Neural cell (in vitro differentiated cells): ENCODE measurements around the gene PPP1R13B. TPM values are rescaled to one million over a fixed set of nuclear protein-coding genes. Genes with fewer than 3 reads are reported as not detected.

ENCODE experiments used
- H2AFZ ChIP-seq: fragments of 200-600, 300-800 bp; sonication (generic), shearing (Covaris generic); 2 replicates; pipeline ENCODE4 v1.6.0; 2014; ENCODE audit warnings: low read depth, mild to moderate bottlenecking, antibody characterized with exemption, low read length, moderate library complexity
- H3F3A ChIP-seq: fragments of 200-600 bp; shearing (Covaris generic); 2 replicates; pipeline ENCODE4 v1.6.1; 2016; ENCODE audit warnings: mild to moderate bottlenecking, moderate library complexity, mixed read lengths, antibody characterized with exemption, low read length; ENCODE audit not compliant: insufficient read depth, poor library complexity, severe bottlenecking
- H3K27ac ChIP-seq: fragments of 200-600, 300-800 bp; sonication (generic), shearing (Covaris generic); 2 replicates; pipeline ENCODE4 v1.5.1; 2014; ENCODE audit warnings: mild to moderate bottlenecking, low read length, moderate library complexity
- H3K27me3 ChIP-seq: fragments of 300-800, 200-600 bp; sonication (generic), shearing (Covaris generic); 2 replicates; pipeline ENCODE4 v1.6.0; 2014; ENCODE audit warnings: mild to moderate bottlenecking, low read depth, low read length, moderate library complexity; ENCODE audit not compliant: insufficient read depth
- H3K36me3 ChIP-seq: fragments of 300-800, 200-600 bp; sonication (generic), shearing (Covaris generic); 2 replicates; pipeline ENCODE4 v1.5.1; 2014; ENCODE audit warnings: mild to moderate bottlenecking, antibody characterized with exemption, low read length, moderate library complexity; ENCODE audit not compliant: insufficient read depth
- H3K4me2 ChIP-seq: fragments of 300-800, 200-600 bp; sonication (generic), shearing (Covaris generic); 2 replicates; pipeline ENCODE4 v1.6.0; 2014; ENCODE audit warnings: mild to moderate bottlenecking, low read length
- H3K4me3 ChIP-seq: fragments of 300-800, 200-600 bp; sonication (generic), shearing (Covaris generic); 2 replicates; pipeline ENCODE4 v1.5.1; 2014; ENCODE audit warnings: mild to moderate bottlenecking, low read length, moderate library complexity
- H3K79me2 ChIP-seq: fragments of 200-600 bp; shearing (Covaris generic); replicated peaks from 2 replicates; pipeline ENCODE4 v1.6.0; 2014; ENCODE audit warnings: mild to moderate bottlenecking, low read length, moderate library complexity; ENCODE audit not compliant: insufficient read depth
- H3K9ac ChIP-seq: fragments of 300-800, 200-600 bp; sonication (generic), shearing (Covaris generic); 2 replicates; pipeline ENCODE4 v1.6.1; 2016; ENCODE audit warnings: mild to moderate bottlenecking, low read length, mixed read lengths
- H3K9me2 ChIP-seq: fragments of 200-600 bp; shearing (Covaris generic); 2 replicates; pipeline ENCODE4 v1.6.1; 2016; ENCODE audit warnings: mild to moderate bottlenecking, low read length, mixed read lengths; ENCODE audit not compliant: insufficient read depth
- H3K9me3 ChIP-seq: fragments of 200-600, 300-800 bp; sonication (generic), shearing (Covaris generic); 2 replicates; pipeline ENCODE4 v1.6.1; 2016; ENCODE audit warnings: mild to moderate bottlenecking, mixed run types, low read length, moderate library complexity, mixed read lengths
- H4K20me1 ChIP-seq: fragments of 200-600 bp; shearing (Covaris generic); 2 replicates; pipeline ENCODE4 v1.6.1; 2016; ENCODE audit warnings: mild to moderate bottlenecking, mixed run types; ENCODE audit not compliant: insufficient read depth
- EP300 ChIP-seq: fragments of 450-650 bp; conservative IDR thresholded peaks from 2 replicates; pipeline ENCODE4 v1.6.1; 2014; ENCODE audit warnings: antibody characterized with exemption, mild to moderate bottlenecking, moderate library complexity; ENCODE audit not compliant: poor library complexity, severe bottlenecking
- EZH2 ChIP-seq: fragments of 200-600, 300-800 bp; shearing (Covaris generic), sonication (generic); IDR thresholded peaks from 2 replicates; pipeline ENCODE4 v1.6.1; 2014; ENCODE audit warnings: antibody characterized with exemption, low read length, borderline replicate concordance, mild to moderate bottlenecking; ENCODE audit not compliant: insufficient read depth, poor library complexity, severe bottlenecking
- MXI1 ChIP-seq: fragments of 450-650 bp; conservative IDR thresholded peaks from 2 replicates; pipeline ENCODE4 v1.6.1; 2014; ENCODE audit warnings: antibody characterized with exemption, mild to moderate bottlenecking; ENCODE audit not compliant: poor library complexity, severe bottlenecking
- POLR2AphosphoS5 ChIP-seq: IDR thresholded peaks from 2 replicates; pipeline ENCODE4 v1.6.1; 2012
- RAD21 ChIP-seq: fragments of 450-650 bp; conservative IDR thresholded peaks from 2 replicates; pipeline ENCODE4 v1.6.1; 2014; ENCODE audit warnings: antibody characterized with exemption, mild to moderate bottlenecking, moderate library complexity
- SMC3 ChIP-seq: fragments of 450-650 bp; conservative IDR thresholded peaks from 2 replicates; pipeline ENCODE4 v1.6.1; 2014; ENCODE audit warnings: antibody characterized with exemption, mild to moderate bottlenecking, moderate library complexity; ENCODE audit not compliant: poor library complexity
- TAF1 ChIP-seq: IDR thresholded peaks from 2 replicates; pipeline ENCODE4 v1.6.1; 2012; ENCODE audit warnings: low read depth
- polyA plus RNA-seq: library from polyadenylated mRNA; depleted of rRNA; stranded (reverse); fragments of >200 nt; gene quantifications from 2 replicates; pipeline ENCODE4 v1.2.3, GENCODE V29; 2014
- TF ChIP-seq, protein P1 (sequence below): fragments of 450-650 bp; IDR thresholded peaks from 2 replicates; pipeline ENCODE4 v1.5.1; 2014; ENCODE audit warnings: antibody characterized with exemption, mild to moderate bottlenecking, moderate library complexity; ENCODE audit not compliant: poor library complexity, severe bottlenecking
- TF ChIP-seq, protein P2 (sequence below): IDR thresholded peaks from 2 replicates; pipeline ENCODE4 v1.6.1; 2012; ENCODE audit warnings: borderline replicate concordance

Gene PPP1R13B
- polyA plus RNA-seq, 1 donor from 2014 or later, result 8.2 TPM

DNA sequence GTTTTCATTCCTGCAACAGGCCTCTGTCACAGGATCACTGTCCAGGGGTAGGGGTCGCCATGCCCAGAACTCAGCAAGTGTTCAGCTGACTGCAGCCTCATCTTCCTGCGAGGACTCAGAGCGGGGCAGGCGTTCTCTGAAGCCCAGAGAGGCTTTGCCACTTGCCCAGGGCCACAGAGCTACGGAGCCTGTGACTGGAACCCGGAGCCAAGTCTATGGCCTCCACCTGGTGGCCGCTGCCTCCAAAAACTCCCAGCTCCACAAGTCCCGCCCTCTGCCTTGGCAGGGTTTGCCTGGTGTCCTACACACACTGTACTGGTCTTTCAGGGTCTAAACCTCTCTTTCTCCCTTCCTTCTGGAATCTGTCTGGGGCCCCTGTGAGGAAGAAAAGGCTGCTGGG lies 8.7 kb upstream of the PPP1R13B start:
- Histone ChIP-seq H3K4me3 (no peak overlapping the region), H2AFZ (no peak overlapping the region), H3F3A (no peaks in the 10 kb centered on the region), H3K4me2 (no peak overlapping the region), H3K36me3 (no peaks in the 10 kb centered on the region), H3K27ac (no peak overlapping the region), H3K9me2 (no peaks in the 10 kb centered on the region), H3K79me2 (no peaks in the 10 kb centered on the region), H3K9me3 (no peaks in the 10 kb centered on the region), H3K9ac (no peak overlapping the region), H4K20me1 (no peaks in the 10 kb centered on the region), H3K27me3 (no peaks in the 10 kb centered on the region)
- TF ChIP-seq, protein P1, sequence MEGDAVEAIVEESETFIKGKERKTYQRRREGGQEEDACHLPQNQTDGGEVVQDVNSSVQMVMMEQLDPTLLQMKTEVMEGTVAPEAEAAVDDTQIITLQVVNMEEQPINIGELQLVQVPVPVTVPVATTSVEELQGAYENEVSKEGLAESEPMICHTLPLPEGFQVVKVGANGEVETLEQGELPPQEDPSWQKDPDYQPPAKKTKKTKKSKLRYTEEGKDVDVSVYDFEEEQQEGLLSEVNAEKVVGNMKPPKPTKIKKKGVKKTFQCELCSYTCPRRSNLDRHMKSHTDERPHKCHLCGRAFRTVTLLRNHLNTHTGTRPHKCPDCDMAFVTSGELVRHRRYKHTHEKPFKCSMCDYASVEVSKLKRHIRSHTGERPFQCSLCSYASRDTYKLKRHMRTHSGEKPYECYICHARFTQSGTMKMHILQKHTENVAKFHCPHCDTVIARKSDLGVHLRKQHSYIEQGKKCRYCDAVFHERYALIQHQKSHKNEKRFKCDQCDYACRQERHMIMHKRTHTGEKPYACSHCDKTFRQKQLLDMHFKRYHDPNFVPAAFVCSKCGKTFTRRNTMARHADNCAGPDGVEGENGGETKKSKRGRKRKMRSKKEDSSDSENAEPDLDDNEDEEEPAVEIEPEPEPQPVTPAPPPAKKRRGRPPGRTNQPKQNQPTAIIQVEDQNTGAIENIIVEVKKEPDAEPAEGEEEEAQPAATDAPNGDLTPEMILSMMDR, result no peak
- no peak for TF ChIP-seq EP300
- TF ChIP-seq, protein P2, sequence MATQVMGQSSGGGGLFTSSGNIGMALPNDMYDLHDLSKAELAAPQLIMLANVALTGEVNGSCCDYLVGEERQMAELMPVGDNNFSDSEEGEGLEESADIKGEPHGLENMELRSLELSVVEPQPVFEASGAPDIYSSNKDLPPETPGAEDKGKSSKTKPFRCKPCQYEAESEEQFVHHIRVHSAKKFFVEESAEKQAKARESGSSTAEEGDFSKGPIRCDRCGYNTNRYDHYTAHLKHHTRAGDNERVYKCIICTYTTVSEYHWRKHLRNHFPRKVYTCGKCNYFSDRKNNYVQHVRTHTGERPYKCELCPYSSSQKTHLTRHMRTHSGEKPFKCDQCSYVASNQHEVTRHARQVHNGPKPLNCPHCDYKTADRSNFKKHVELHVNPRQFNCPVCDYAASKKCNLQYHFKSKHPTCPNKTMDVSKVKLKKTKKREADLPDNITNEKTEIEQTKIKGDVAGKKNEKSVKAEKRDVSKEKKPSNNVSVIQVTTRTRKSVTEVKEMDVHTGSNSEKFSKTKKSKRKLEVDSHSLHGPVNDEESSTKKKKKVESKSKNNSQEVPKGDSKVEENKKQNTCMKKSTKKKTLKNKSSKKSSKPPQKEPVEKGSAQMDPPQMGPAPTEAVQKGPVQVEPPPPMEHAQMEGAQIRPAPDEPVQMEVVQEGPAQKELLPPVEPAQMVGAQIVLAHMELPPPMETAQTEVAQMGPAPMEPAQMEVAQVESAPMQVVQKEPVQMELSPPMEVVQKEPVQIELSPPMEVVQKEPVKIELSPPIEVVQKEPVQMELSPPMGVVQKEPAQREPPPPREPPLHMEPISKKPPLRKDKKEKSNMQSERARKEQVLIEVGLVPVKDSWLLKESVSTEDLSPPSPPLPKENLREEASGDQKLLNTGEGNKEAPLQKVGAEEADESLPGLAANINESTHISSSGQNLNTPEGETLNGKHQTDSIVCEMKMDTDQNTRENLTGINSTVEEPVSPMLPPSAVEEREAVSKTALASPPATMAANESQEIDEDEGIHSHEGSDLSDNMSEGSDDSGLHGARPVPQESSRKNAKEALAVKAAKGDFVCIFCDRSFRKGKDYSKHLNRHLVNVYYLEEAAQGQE, result no peak
- no peak for TF ChIP-seq MXI1
- TF ChIP-seq POLR2AphosphoS5, result no peak
- no peak for TF ChIP-seq SMC3
- TF ChIP-seq RAD21, result no peak
- no peak for TF ChIP-seq EZH2
- no peak for TF ChIP-seq TAF1

DNA sequence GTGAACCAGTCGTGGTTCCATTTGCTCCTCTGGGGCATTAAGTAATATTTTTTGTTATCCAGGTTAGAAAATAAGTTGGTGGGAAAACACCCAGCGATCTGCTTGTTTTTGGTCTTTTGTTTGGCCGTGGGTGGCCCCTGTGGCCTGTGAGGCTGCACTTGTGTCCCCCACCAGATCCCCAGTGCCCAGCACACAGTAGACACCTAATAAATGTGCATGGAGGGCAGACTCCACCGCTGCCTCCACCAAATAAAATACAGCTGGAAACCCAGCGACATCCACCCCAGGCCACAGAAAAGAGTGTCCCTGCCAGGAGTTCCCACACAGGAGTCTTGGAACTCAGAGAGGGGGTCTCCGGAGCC lies 8.3 kb upstream of the PPP1R13B start:
- H3K27me3 ChIP-seq, result no peaks in the 10 kb centered on the region
- TF ChIP-seq EZH2 (no peak), RAD21 (no peak), SMC3 (no peak), EP300 (no peak), TAF1 (no peak), MXI1 (no peak)
- TF ChIP-seq, protein P1, result no peak
- TF ChIP-seq, protein P2, result no peak
- no peak overlapping the region for H3K27ac ChIP-seq
- H3K36me3 ChIP-seq, result no peaks in the 10 kb centered on the region
- no peaks in the 10 kb centered on the region for H4K20me1 ChIP-seq
- H3K9ac ChIP-seq, result no peak overlapping the region
- H3K4me2 ChIP-seq, result no peak overlapping the region
- no peak overlapping the region for H3K4me3 ChIP-seq
- H2AFZ ChIP-seq, result no peak overlapping the region
- H3K79me2 ChIP-seq, result no peaks in the 10 kb centered on the region
- no peaks in the 10 kb centered on the region for H3K9me2 ChIP-seq
- H3K9me3 ChIP-seq, result no peaks in the 10 kb centered on the region
- H3F3A ChIP-seq, result no peaks in the 10 kb centered on the region
